HG02970 (cell line): ENCODE data around the gene MAGI2.

Experiments used
- ATAC-seq: cut with Tn5 transposase; IDR thresholded peaks from one replicate; pipeline ENCODE4 v1.9.1; 2021; ENCODE audit warnings: mild to moderate bottlenecking, moderate library complexity, moderate number of reproducible peaks; ENCODE audit not compliant: unreplicated experiment, low FRiP score

MAGI2 gene

GRCh38 chr7:79199961-79200360, 253.5 kb downstream of the MAGI2 start:
- ATAC-seq = no peak

DNA sequence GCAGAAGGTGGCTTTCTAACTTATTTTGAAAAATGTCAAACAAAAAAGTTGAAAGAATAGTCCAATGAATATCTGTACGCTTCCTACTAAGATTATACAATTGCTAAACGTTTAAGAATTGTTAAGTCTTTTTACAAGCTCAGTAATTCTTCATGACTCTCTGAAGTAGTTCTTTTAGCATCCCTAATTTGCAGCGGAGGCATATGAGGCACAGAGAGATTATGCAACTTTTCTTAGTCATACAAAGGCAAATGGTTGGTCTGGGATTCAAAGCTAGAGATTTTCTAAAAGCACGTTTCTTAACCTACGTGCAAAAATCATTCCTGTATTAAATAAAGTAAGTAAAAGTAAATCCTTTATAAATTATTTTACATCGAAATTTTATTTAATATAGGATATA, 254.2 kb downstream of the MAGI2 start:
- no peak for ATAC-seq

DNA sequence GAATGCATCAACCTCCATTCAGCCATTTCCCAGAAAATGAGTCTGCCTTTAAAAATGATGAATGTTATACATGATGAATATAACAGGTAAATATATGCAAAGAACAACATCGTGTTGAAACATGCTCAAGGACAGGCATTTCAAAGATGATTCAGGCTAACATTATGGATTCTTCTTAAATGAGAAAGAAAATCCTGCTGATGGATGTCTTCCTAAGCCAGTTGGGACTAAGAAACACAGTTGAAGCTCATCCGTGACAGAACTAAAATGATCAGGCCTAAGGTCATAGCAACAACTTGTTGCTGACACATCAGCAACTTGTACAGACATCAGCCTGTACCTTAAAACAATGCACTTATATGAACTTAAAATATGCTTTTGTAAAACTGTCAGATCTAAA, 267.9 kb downstream of the MAGI2 start:
- ATAC-seq = no peak

DNA sequence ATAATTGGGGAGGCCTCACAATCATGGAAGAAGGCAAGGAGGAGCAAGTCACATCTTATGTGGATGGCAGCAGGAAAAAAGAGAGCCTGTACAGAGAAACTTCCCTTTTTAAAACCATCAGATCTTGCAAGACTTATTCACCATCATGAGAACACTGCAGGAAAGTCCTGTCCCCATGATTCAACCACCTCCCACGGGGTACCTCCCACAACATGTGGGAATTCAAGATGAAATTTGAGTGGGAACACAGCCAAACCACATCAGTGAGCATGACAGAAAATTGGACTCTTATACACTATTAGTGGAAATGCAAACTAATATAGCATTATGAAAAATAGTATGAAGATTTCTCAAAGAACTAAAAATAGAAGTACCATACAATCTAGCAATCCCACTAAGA, 271.2 kb downstream of the MAGI2 start:
- ATAC-seq = no peak

- ATAC-seq = no peak
Measured at GRCh38 chr7:79180533-79180932, 272.9 kb downstream of the MAGI2 start.

- ATAC-seq = no peak
Measured at GRCh38 chr7:79176859-79177477, 276.5 kb downstream of the MAGI2 start.

DNA sequence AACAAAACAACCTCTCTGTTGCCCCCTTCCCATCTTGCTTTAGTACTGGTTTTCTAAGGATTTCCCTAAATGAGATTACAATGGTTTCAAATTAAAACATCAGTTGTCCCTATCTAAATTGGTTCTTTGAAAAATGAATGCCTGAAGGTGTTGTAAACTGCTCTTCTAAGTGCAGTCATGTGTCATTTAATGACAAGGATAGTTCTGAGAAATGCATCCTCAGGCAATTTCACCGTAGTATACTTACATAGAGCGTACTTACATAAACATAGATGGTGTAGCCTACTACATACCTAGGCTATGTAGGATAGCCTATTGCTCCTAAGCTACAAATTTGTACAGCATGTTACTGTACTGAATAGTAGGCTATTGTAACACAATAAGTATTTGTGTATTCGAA, 278.1 kb downstream of the MAGI2 start:
- no peak for ATAC-seq

- no peak for ATAC-seq
Measured at GRCh38 chr7:79165225-79165624, 288.2 kb downstream of the MAGI2 start.

DNA sequence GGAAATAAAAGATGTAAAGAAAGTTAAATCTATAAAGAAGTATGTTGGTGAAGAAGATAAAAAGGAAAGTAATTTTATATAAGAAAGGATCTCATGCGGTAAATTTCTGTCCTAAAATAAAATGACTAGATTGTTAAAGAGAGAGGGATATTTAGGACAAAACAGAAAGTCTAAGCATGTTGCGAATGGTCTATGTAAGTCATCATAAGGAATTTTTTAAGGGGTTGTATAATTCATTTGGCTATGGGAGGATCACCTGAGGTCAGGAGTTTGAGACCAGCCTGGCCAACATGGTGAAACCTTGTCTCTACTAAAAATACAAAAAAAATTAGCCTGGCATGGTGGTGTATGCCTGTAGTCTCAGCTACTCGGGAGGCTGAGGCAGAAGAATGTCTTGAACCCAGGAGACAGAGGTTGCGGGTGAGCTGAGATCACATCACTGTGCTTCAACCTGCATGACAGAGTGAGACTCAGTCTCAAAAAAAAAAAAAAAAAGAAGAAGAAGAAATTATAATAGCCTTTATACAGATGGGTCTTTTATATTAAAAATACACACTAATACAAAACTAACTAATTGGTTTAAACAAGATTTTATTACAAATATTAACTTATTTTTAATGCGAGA, 294.3 kb downstream of the MAGI2 start:
- no peak for ATAC-seq

DNA sequence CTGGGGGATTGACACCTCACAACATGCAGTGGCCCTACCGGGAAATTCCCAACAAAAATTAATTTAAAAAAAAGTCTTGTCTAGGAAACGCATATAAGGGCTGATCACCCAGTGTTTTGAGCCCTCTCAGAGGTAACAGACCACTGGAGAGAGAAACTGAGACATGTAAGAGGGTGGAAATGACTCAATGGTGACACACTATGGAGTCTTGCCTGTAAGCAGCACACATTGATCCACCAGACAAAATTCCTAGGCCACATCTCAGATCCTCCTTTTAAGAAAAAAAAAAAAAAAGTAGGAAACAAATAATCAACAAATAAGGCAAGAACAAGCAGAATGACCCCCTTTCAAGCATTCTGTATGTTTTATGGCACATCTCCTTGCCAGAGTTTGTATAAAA, 296.2 kb downstream of the MAGI2 start:
- ATAC-seq = no peak

DNA sequence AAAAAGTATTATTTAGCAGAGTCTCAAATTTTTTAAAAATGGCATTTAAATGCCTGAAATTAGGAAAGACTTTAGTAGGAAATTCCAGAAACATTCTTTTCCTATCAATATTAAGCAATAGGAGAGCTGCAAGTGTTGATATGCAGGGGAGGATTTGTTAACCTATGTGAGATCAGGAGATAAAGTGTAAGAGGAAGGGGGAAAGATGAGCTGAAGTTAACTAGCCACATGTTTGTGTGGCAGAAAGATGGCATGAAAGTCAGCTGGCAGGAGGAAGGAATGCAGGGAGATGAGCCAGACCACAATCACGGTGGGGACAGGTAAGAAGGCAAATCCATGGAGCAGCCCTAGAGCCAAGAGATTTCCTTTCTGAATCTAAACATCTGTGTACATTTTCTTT, 303.6 kb downstream of the MAGI2 start:
- no peak for ATAC-seq

GRCh38 chr7:79142706-79143105, 310.8 kb downstream of the MAGI2 start:
- ATAC-seq = no peak

GRCh38 chr7:79141252-79141651, 312.2 kb downstream of the MAGI2 start:
- no peak for ATAC-seq

DNA sequence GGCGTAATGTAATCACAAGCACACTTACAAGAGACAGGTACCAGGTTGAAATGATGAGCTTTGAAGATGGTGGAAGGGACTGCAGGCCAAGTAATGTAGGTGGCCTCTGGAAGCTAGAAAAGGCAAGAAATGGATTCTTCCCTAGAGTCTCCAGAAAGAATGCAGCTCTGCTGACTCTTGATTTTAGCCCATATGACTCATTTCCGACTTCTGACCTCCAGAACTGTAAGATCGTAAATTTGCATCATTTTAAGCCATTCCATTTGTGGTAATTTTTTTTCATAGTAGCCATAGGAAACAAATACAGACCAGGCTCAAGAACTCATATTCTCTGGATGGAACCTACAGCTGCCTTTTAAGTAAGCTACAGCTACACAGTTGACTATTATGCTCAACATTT, 315.5 kb downstream of the MAGI2 start:
- ATAC-seq = no peak

DNA sequence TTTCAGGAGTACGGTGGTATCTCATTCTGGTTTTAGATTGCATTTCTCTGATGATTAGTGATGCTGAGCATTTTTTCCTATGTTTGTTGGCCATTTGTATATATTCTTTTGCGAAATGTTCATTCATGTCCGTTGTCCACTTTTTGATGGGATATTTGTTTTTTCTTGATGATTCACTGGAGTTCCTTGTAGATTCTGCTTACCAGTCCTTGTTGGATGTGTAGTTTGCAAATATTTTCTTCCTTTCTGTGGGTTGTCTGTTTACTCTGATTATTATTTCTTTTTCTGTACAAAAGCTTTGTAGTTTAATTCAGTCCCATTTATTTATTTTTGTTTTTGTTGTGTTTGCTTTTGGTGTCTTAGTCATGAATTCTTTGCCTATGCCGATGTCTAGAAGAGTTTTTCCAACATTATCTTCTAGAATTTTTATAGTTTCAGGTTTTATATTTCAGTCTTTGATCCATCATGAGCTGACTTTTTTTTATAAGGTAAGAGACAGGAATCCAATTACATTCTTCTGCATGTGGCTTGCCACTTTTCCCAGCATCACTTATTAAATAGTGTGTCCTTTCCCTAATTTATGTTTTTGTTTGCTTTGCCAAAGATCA, 320.5 kb downstream of the MAGI2 start:
- no peak for ATAC-seq

DNA sequence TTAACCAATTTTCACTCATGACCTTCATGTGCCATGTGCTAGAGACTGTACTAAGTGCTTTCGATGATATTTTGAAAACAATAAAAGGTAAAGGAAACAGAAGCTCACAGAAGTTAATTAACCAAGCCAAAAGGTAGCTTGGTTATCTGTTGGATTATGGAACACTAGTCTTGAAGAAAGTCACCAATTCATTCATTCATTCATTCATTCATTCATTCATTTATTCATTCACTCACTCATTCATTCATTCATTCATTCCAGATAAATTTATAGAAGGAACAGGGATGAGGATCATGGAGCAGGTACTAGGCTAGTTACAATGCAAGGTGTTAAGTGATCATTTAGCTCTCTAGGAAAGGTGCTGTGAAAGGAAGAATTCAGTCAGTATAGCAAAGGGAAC, 322.8 kb downstream of the MAGI2 start:
- no peak for ATAC-seq

DNA sequence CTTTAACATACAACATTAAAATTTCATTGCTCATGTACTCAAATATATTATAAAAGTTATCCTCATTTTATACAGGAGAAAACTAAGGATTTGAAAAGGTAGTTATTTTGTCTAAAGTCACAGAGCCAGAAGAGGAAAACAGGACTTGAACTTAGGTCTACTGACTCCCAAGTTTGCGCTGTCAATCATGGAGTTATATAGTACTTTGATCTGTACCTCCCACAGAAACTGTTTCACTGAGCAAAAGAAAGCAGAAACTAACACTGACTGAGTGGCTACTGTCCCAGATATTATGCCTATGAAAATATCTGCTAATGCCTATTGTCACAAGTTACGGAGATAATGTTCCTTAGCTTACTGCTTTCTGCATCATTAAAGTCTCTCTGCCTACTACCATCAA, 329.1 kb downstream of the MAGI2 start:
- ATAC-seq = no peak

GRCh38 chr7:79118143-79118542, 335.3 kb downstream of the MAGI2 start:
- ATAC-seq = no peak

DNA sequence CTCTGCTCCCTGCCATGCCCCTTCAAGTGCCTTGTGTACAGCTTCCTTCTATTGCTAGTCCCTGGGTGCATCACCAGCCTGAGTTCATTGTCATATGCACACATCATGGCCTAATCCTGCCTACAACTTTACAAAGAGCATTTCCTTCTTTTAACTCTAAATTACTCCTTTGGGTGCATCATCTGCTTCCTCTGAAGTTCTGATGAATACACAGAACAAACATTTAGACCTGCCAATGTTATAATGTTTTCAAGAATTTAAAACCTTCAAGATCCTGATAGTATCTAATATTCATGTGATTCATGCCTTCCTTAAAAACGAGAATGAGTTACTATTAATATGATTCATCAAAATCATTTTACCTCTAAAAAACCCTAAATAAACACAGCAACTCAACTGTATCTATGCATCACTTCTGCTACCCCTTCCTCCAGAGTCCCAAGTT, 357.1 kb downstream of the MAGI2 start:
- no peak for ATAC-seq

- no peak for ATAC-seq
Measured at GRCh38 chr7:79093421-79093820, 360.0 kb downstream of the MAGI2 start.

- ATAC-seq = no peak
Measured at GRCh38 chr7:79091661-79092060, 361.8 kb downstream of the MAGI2 start.

- ATAC-seq = no peak
Measured at GRCh38 chr7:79091011-79091410, 362.5 kb downstream of the MAGI2 start.
